NOMO-1 (cell line): Measurements from ENCODE around the gene PDGFC.

Experiments used
- DNase-seq, 2 experiments: peaks; one replicate each; lab custom pipeline; 2025; ENCODE audit not compliant: unreplicated experiment in 2 of 2; lab: John Stamatoyannopoulos, UW

Gene PDGFC

GRCh38 chr4:156975686-156976085 lies 4.1 kb upstream of the PDGFC start:
- DNase-seq, result no peak

- no peak for DNase-seq
These were observed 2.7 kb upstream of the PDGFC start for GRCh38 chr4:156974264-156974663.

- DNase-seq, result no peak
These were observed 898 bp upstream of the PDGFC start for GRCh38 chr4:156972379-156973015.

GRCh38 chr4:156971165-156971675 lies 379 bp downstream of the PDGFC start:
- DNase-seq, result no peak

GRCh38 chr4:156970501-156971164 lies 966 bp downstream of the PDGFC start:
- peak; percentile 43 to 53 for DNase-seq

GRCh38 chr4:156969911-156970310 lies 1.7 kb downstream of the PDGFC start:
- DNase-seq, result no peak

- DNase-seq, result no peak
These were observed 2.5 kb downstream of the PDGFC start for GRCh38 chr4:156969101-156969500.

- peak; percentile 90 to 94 for DNase-seq
These were observed 3.1 kb downstream of the PDGFC start for GRCh38 chr4:156968479-156968984.

GRCh38 chr4:156966836-156967235 lies 4.8 kb downstream of the PDGFC start:
- peak in 1 of 2 experiments; percentile 49 for DNase-seq

- DNase-seq, result no peak
These were observed 8.2 kb downstream of the PDGFC start for GRCh38 chr4:156963419-156963818.

- DNase-seq, result no peak
These were observed 9.0 kb downstream of the PDGFC start for GRCh38 chr4:156962528-156962974.

- no peak for DNase-seq
These were observed 9.6 kb downstream of the PDGFC start for GRCh38 chr4:156962058-156962358.

GRCh38 chr4:156961196-156962057 lies 10.2 kb downstream of the PDGFC start:
- DNase-seq, result no peak

- no peak for DNase-seq
These were observed 12.3 kb downstream of the PDGFC start for GRCh38 chr4:156959298-156959702.

GRCh38 chr4:156958276-156959074 lies 13.1 kb downstream of the PDGFC start:
- peak in 1 of 2 experiments; percentile 56 for DNase-seq

GRCh38 chr4:156957556-156957955 lies 14.0 kb downstream of the PDGFC start:
- no peak for DNase-seq

- DNase-seq, result peak; percentile 22 to 76
These were observed 14.7 kb downstream of the PDGFC start for GRCh38 chr4:156956826-156957368.

- no peak for DNase-seq
These were observed 15.2 kb downstream of the PDGFC start for GRCh38 chr4:156956359-156956758.

- DNase-seq, result peak; percentile 77 to 80
These were observed 17.0 kb downstream of the PDGFC start for GRCh38 chr4:156954587-156954986.

GRCh38 chr4:156953951-156954350 lies 17.6 kb downstream of the PDGFC start:
- DNase-seq, result no peak
